ENCODE results near the gene NTHL1.

Gene NTHL1

GRCh38 chr16:2083876-2084780, 36.5 kb upstream of the NTHL1 start:
- DNase-seq (ENCODE audit: low spot score) = no peak

GRCh38 chr16:2083409-2083808, 35.8 kb upstream of the NTHL1 start:
- DNase-seq (ENCODE audit: low spot score) = no peak

GRCh38 chr16:2082983-2083364, 35.3 kb upstream of the NTHL1 start:
- DNase-seq (ENCODE audit: low spot score) = no peak

- DNase-seq (ENCODE audit: low spot score) = no peak
Measured at GRCh38 chr16:2082171-2082982, 34.7 kb upstream of the NTHL1 start.

- DNase-seq (ENCODE audit: low spot score) = no peak
Measured at GRCh38 chr16:2081201-2082084, 33.8 kb upstream of the NTHL1 start.

- DNase-seq (ENCODE audit: low spot score) = no peak
Measured at GRCh38 chr16:2079991-2080390, 32.4 kb upstream of the NTHL1 start.

GRCh38 chr16:2079311-2079800, 31.7 kb upstream of the NTHL1 start:
- no peak for DNase-seq (ENCODE audit: low spot score)

GRCh38 chr16:2078691-2079090, 31.1 kb upstream of the NTHL1 start:
- no peak for DNase-seq (ENCODE audit: low spot score)

- DNase-seq (ENCODE audit: low spot score) = no peak
Measured at GRCh38 chr16:2078096-2078495, 30.5 kb upstream of the NTHL1 start.

GRCh38 chr16:2077696-2078095, 30.1 kb upstream of the NTHL1 start:
- DNase-seq (ENCODE audit: low spot score) = no peak

- DNase-seq (ENCODE audit: low spot score) = no peak
Measured at GRCh38 chr16:2077016-2077415, 29.4 kb upstream of the NTHL1 start.

- DNase-seq (ENCODE audit: low spot score) = no peak
Measured at GRCh38 chr16:2076072-2076865, 28.6 kb upstream of the NTHL1 start.

GRCh38 chr16:2075631-2076030, 28.0 kb upstream of the NTHL1 start:
- DNase-seq (ENCODE audit: low spot score) = no peak

- DNase-seq (ENCODE audit: low spot score) = no peak
Measured at GRCh38 chr16:2074071-2074470, 26.4 kb upstream of the NTHL1 start.

- no peak for DNase-seq (ENCODE audit: low spot score)
Measured at GRCh38 chr16:2072926-2073325, 25.3 kb upstream of the NTHL1 start.

- DNase-seq (ENCODE audit: low spot score) = no peak
Measured at GRCh38 chr16:2071454-2072202, 24.0 kb upstream of the NTHL1 start.

- no peak for DNase-seq (ENCODE audit: low spot score)
Measured at GRCh38 chr16:2070576-2071453, 23.2 kb upstream of the NTHL1 start.

- no peak for DNase-seq (ENCODE audit: low spot score)
Measured at GRCh38 chr16:2066139-2066538, 18.5 kb upstream of the NTHL1 start.

- no peak for DNase-seq (ENCODE audit: low spot score)
Measured at GRCh38 chr16:2064368-2064945, 16.8 kb upstream of the NTHL1 start.
